Right ventricle myocardium superior (tissue), 1 donor: ENCODE measurements around the gene TMEM190. TPM values are rescaled to one million over a fixed set of nuclear protein-coding genes. Genes with fewer than 3 reads are reported as not detected.

ENCODE experiments used
- total RNA-seq: library from RNA; stranded (reverse); fragmentation: NEBNext Ultra II Directional; extraction: Animal tissue kit (Norgen Biotek cat#: 25700); gene quantifications from one replicate; pipeline ENCODE4 v1.2.1, GENCODE V29; 2021
- donor health status: DM: no; HTN: yes; CAD: no; lungs with severe emphysema.

Gene TMEM190
- total RNA-seq, 1 donor from 2014 or later = not detected

Other genes with a start within 250 kb of the TMEM190 start
- 54.1 TPM for gene TNNT1, start 227.6 kb upstream of the TMEM190 start, total RNA-seq
- 4,564 TPM for gene TNNI3, start 219.1 kb upstream of the TMEM190 start, total RNA-seq
- 0.59 TPM for gene DNAAF3, start 210.2 kb upstream of the TMEM190 start, total RNA-seq
- gene SYT5, start 196.5 kb upstream of the TMEM190 start, total RNA-seq = not detected
- gene PTPRH, start 167.3 kb upstream of the TMEM190 start, total RNA-seq = 0.54 TPM
- gene TMEM86B, start 148.1 kb upstream of the TMEM190 start, total RNA-seq = 2.3 TPM
- 37.1 TPM for gene PPP6R1, start 117.8 kb upstream of the TMEM190 start, total RNA-seq
- gene HSPBP1, start 96.7 kb upstream of the TMEM190 start, total RNA-seq = 29.2 TPM
- 1.6 TPM for gene BRSK1, start 92.8 kb upstream of the TMEM190 start, total RNA-seq
- 1.7 TPM for gene TMEM150B, start 51.5 kb upstream of the TMEM190 start, total RNA-seq
- gene KMT5C, start 37.0 kb upstream of the TMEM190 start, total RNA-seq = 6.6 TPM
- gene COX6B2, start 22.1 kb upstream of the TMEM190 start, total RNA-seq = not detected
- gene GARIN5B, start 13.6 kb upstream of the TMEM190 start, total RNA-seq = not detected
- gene IL11, start 6.4 kb upstream of the TMEM190 start, total RNA-seq = not detected
- 1.0 TPM for gene TMEM238, start 7.5 kb downstream of the TMEM190 start, total RNA-seq
- 569 TPM for gene RPL28, start 9.1 kb downstream of the TMEM190 start, total RNA-seq
- 22.6 TPM for gene UBE2S, start 31.0 kb downstream of the TMEM190 start, total RNA-seq
- gene SHISA7, start 66.5 kb downstream of the TMEM190 start, total RNA-seq = not detected
- 48.9 TPM for gene ISOC2, start 84.8 kb downstream of the TMEM190 start, total RNA-seq
- gene C19orf85, start 87.9 kb downstream of the TMEM190 start, total RNA-seq = not detected
- gene ZNF628, start 99.8 kb downstream of the TMEM190 start, total RNA-seq = 4.7 TPM
- 2.9 TPM for gene NAT14, start 108.4 kb downstream of the TMEM190 start, total RNA-seq
- 2.6 TPM for gene SSC5D, start 111.6 kb downstream of the TMEM190 start, total RNA-seq
- 15.6 TPM for gene SBK2, start 160.3 kb downstream of the TMEM190 start, total RNA-seq
- gene SBK3, start 168.7 kb downstream of the TMEM190 start, total RNA-seq = 27.4 TPM
- gene ZNF579, start 204.0 kb downstream of the TMEM190 start, total RNA-seq = 13.6 TPM
- gene FIZ1, start 222.7 kb downstream of the TMEM190 start, total RNA-seq = 13.0 TPM
- 17.5 TPM for gene ZNF524, start 223.5 kb downstream of the TMEM190 start, total RNA-seq
- 17.4 TPM for gene ZNF865, start 228.8 kb downstream of the TMEM190 start, total RNA-seq
- 11.7 TPM for gene ZNF784, start 247.7 kb downstream of the TMEM190 start, total RNA-seq